Measurements from ENCODE around the gene FRMPD2. TPM values are rescaled to one million over a fixed set of nuclear protein-coding genes. Genes with fewer than 3 reads are reported as not detected.

Gene FRMPD2
- total RNA-seq, 1 experiment from 2014 or later = 0.30 TPM

- H3K27me3 ChIP-seq (ENCODE audit: insufficient read depth, low read length) = peaks cover 4% of the 10 kb centered on the region
- no TSS peak for BruUV-seq (replicated peaks)
Measured at GRCh38 chr10:48216744-48217143, 57.8 kb downstream of the FRMPD2 start.

More at GRCh38 chr10:48216744-48217143, 57.8 kb downstream of the FRMPD2 start:
- Histone ChIP-seq H3K36me3 (ENCODE audit: control insufficient read depth in 1 of 2, insufficient read depth in 2 of 2, low read length in 2 of 2) (no peaks in the 10 kb centered on the region), H3K4me3 (replicated peaks in 1 of 2; ENCODE audit: low read depth in 1 of 2, low read length in 2 of 2) (no peak overlapping the region), H3K9ac (ENCODE audit: low read length) (no peak overlapping the region), H3K9me2 (ENCODE audit: insufficient read depth) (0 out of 2 replicates have a peak, but pooled peaks cover 4% of the 10 kb centered on the region), H3K27ac (ENCODE audit: low read depth, low read length) (no peak overlapping the region), H3K4me1 (ENCODE audit: control insufficient read depth in 1 of 2, insufficient read depth in 2 of 2, low read length in 2 of 2) (no peaks in the 10 kb centered on the region), H3K4me2 (ENCODE audit: low read length) (no peak overlapping the region), H3K79me2 (ENCODE audit: insufficient read depth, low read length) (no peaks in the 10 kb centered on the region), H4K20me1 (ENCODE audit: insufficient read depth) (no peaks in the 10 kb centered on the region), H2AFZ (ENCODE audit: low read depth, low read length, poor library complexity, severe bottlenecking) (no peak overlapping the region), H3K9me3 (ENCODE audit: control insufficient read depth in 1 of 2, insufficient read depth in 1 of 2, low read depth in 1 of 2, low read length in 2 of 2) (no peaks in the 10 kb centered on the region)
- intact Hi-C loops (cut with micrococcal nuclease) = loop anchor here (5.0 kb wide), 1 partner anchor 291 kb away; no protein-coding TSS in a partner anchor
- CTCF ChIA-PET = no interaction called here
- no peak for TF ChIP-seq REST (IDR thresholded peaks at IDR 0.05; ENCODE audit: low read depth)
- no peak for TF ChIP-seq CBX3 (IDR thresholded peaks at IDR 0.05; ENCODE audit: low read depth)
- no peak for TF ChIP-seq TCF7L2 (IDR thresholded peaks at IDR 0.05; ENCODE audit: borderline replicate concordance, extremely low read depth, insufficient read depth, insufficient read length)
- no peak for TF ChIP-seq JUND (IDR thresholded peaks at IDR 0.05)
- no peak for TF ChIP-seq CEBPB (IDR thresholded peaks at IDR 0.05; ENCODE audit: low read depth)
- no peak for TF ChIP-seq ZFX (IDR thresholded peaks at IDR 0.05)
- ATAC-seq (no peak), DNase-seq (ENCODE audit: low read depth, low spot score) (no peak)
- RAD21 ChIA-PET (ENCODE audit: low non-redundant PET in 1 of 2, low total read pairs in 2 of 2, uncharacterized antibody in 2 of 2, unreplicated experiment in 2 of 2) = no interaction called here
- POLR2A ChIA-PET = no interaction called here
